Activated CD4-positive, CD25-positive, alpha-beta regulatory T cell treated with anti-CD3 and anti-CD28 coated beads, Interleukin-2, amount 50 U/mL, for 72 hours (primary cell): ENCODE data around the gene PLCB3.

Experiments used
- DNase-seq: peaks from one replicate; pipeline ENCODE4 v3.0.0; 2021

PLCB3 gene

DNA sequence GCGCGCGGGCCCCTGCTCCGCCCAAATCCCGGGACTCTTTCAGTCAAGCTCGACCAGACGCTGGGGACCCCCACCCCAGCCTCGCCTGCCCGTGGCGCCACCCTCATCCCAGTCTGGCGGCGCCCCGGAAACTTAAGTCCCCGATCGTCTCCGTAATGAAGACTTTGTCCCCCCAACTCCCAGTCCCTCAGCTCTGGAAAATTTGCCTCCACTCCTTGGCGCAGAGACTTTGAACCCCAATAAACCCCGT is 348 bp downstream of the PLCB3 start:
- no peak for DNase-seq

- DNase-seq = no peak
These were observed 908 bp downstream of the PLCB3 start for GRCh38 chr11:64252003-64252872.

- no peak for DNase-seq
These were observed 1.7 kb downstream of the PLCB3 start for GRCh38 chr11:64253043-64253442.

- no peak for DNase-seq
These were observed 2.2 kb downstream of the PLCB3 start for GRCh38 chr11:64253481-64253880.

GRCh38 chr11:64254326-64254725 is 3.0 kb downstream of the PLCB3 start:
- no peak for DNase-seq

DNA sequence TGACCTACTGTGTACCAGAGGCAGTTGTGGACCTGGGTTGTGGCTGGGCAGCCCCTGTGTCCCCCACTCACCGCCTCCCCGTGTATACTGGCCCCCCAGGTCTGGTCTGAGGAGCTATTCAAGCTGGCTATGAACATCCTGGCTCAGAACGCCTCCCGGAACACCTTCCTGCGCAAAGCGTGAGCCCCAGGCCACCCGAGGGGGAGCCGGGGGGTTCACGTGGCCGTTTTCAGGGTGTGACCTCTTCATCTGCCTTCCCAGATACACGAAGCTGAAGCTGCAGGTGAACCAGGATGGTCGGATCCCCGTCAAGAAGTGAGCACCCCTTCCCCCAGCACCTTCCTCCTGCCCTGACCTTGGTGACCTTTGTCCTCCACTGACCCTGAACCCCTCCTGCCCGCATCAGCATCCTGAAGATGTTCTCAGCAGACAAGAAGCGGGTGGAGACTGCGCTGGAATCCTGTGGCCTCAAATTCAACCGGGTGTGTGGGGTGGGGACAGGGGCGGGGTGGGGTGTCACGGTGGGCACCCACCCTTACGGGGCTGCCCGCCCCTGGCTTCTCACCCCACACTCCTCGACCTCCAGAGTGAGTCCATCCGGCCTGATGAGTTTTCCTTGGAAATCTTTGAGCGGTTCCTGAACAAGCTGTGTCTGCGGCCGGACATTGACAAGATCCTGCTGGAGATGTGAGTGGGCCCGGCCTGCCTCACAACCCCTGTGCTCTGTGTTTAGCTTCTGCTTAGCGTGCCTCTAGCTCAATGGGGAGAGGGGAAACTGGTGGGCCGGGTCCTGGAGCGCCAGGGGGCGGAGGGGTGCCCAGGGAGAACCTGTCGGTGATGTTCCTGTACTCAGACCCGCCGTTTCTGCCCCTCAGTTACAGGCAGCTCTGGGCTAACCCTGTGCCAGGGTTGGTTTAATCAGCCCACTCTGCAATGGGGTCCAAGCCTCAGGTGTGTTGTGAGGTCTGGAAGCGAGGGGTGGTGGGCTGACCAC is 4.1 kb downstream of the PLCB3 start:
- no peak for DNase-seq

DNA sequence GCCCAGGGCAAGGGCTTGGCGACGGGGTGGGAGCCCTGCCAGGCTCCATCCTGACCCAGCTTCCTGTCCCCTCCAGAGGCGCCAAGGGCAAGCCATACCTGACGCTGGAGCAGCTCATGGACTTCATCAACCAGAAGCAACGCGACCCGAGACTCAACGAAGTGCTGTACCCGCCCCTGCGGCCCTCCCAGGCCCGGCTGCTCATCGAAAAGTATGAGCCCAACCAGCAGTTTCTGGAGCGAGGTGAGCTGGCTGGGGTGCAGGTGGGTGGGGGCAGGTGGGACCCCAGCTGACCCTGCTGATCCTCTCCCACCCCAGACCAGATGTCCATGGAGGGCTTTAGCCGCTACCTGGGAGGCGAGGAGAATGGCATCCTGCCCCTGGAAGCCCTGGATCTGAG is 5.0 kb downstream of the PLCB3 start:
- no peak for DNase-seq

- DNase-seq = no peak
These were observed 7.0 kb downstream of the PLCB3 start for GRCh38 chr11:64258356-64258755.

DNA sequence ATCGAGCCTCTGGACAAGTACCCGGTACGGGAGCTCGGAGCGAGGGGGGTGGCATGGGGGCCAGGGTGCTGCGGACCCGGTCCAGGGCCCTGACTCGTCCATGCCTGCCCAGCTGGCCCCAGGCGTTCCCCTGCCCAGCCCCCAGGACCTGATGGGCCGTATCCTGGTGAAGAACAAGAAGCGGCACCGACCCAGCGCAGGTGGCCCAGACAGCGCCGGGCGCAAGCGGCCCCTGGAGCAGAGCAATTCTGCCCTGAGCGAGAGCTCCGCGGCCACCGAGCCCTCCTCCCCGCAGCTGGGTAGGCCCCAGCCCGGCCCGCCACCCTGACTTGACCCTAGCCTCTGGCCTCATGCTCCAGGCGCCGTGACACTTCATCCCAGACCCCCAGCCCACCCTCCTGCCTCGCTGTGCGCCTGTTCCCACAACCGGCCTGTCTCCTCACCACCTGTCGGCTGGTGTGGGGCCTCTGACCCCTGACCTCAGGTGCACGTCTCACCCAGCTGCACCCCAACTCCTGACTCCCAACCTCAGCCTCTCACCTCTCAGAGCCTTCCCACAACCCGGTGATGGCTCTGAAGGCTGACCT is 7.7 kb downstream of the PLCB3 start:
- no peak for DNase-seq

DNA sequence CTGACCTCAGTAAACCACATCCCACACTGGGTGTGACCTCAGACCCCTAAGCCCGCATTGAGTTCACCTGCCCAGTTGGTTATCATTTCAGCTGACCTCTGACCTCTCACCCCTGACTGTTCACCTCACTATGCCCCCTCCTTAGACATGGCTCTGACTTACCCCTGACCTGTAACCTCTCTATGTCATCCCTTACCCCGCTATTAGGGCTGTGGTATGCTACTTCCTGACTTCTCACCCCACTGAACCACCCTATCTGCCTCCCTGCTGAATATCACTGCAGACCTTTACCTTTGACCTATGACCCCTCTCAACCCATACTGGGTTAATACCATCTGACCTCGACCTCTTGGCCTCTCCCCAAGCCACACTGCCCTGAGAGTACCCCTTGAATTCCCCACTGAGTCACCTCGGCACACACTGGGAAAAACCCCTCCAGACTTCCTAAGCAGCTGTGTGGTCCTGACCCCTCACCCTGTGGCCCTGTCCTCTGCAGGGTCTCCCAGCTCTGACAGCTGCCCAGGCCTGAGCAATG is 8.3 kb downstream of the PLCB3 start:
- no peak for DNase-seq

- DNase-seq = no peak
These were observed 8.9 kb downstream of the PLCB3 start for GRCh38 chr11:64260147-64260708.

DNA sequence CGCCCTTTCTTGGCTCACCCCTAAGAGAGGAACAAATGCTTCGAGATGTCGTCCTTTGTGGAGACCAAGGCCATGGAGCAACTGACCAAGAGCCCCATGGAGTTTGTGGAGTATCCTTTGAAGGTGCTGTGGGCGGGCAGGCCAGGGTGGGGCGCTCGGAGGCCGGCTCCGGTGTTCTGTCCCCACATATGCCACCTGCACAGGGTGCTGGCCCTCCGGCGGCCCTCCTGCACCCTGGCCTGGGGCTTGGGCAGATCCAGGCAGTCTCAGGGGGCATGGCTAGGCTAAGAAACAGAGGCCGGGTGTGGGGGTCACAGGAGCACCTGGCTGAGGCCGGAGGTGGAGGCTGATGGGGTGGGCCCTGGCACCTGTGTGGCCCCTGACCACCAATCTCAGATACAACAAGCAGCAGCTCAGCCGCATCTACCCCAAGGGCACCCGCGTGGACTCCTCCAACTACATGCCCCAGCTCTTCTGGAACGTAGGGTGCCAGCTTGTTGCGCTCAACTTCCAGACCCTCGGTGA is 10.3 kb downstream of the PLCB3 start:
- DNase-seq = no peak

DNA sequence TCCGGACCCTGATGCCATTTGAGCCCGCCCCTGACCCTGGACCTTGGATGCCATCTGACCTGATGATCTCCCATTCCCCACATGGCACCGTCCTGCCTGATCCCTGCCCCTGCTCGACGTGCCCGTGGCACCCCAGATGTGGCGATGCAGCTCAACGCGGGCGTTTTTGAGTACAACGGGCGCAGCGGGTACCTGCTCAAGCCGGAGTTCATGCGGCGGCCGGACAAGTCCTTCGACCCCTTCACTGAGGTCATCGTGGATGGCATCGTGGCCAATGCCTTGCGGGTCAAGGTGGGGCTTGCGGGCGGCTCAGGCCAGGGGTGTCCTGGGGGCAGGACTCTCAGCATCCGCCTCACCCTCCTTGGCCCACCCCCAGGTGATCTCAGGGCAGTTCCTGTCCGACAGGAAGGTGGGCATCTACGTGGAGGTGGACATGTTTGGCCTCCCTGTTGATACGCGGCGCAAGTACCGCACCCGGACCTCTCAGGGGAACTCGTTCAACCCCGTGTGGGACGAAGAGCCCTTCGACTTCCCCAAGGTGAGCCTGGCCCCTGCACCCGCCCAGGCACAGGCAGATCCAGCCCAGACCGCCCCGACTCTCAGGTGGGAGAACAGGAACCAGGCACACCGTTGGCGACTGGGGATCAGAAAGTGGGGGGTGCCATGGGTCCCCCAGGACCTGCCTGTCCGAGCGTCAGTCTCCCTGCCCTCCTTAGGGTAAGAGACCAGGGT is 11.1 kb downstream of the PLCB3 start:
- DNase-seq = no peak

DNA sequence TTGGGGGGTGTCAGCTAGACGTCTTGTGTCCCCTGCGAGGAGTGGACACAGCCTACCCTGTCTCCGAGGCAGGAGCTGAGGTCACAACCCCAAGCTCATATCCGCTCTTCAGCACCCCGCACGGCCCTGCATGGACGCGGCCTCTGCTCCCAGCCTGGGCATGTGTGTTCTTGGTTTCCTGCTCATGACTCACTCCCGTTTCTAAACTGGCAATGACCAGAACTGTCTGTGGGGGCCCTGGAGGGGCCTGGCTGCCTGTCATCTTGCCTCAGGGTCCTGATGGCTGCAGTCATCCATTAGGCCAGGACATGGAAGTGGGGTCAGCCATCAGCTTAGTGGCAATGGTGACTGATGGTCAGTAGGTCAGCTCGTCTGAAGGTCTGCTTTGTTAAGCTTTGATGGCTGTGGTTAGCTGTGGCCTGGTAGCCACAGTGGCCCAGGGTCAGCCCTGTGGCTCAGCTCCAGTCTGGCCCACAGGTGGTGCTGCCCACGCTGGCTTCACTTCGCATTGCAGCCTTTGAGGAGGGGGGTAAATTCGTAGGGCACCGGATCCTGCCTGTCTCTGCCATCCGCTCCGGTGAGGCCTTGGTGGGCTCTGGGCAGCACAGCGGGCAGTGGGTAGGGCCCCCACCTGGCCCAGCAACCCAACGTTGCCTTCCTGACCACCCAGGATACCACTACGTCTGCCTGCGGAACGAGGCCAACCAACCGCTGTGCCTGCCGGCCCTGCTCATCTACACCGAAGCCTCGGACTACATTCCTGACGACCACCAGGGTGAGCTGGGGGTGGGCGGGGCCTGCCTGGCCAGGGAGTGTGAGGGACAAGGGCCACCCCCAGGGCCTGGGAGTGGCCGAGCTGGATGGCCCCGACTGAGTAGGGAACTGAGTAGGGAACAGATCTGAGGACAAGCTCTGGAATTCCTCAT is 12.0 kb downstream of the PLCB3 start:
- no peak for DNase-seq

GRCh38 chr11:64263947-64264317 is 12.6 kb downstream of the PLCB3 start:
- DNase-seq = no peak

DNA sequence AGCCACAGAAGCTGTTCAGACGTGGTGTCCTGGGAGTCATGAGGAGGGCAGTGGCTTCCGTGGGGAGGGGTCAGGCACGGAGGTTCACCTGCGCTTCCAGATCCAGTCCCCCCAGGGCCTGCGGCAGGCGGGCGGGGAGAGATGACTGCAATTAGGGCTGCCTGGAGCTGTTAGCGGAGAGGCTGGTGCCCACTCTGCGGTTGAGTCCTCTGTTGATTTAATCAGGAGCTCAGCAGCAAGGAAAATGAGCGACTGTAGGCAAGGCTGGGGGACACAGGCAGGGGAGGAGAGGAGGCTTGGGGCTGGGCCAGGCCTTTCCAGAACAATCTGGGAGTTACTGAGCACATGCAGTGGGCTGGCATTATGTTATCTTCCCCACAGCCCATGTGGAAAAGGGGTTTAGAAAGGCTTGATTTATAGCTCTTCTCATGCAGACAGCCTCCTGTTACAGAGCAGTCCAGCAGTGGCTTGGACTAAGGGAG is 13.1 kb downstream of the PLCB3 start:
- DNase-seq = no peak

DNA sequence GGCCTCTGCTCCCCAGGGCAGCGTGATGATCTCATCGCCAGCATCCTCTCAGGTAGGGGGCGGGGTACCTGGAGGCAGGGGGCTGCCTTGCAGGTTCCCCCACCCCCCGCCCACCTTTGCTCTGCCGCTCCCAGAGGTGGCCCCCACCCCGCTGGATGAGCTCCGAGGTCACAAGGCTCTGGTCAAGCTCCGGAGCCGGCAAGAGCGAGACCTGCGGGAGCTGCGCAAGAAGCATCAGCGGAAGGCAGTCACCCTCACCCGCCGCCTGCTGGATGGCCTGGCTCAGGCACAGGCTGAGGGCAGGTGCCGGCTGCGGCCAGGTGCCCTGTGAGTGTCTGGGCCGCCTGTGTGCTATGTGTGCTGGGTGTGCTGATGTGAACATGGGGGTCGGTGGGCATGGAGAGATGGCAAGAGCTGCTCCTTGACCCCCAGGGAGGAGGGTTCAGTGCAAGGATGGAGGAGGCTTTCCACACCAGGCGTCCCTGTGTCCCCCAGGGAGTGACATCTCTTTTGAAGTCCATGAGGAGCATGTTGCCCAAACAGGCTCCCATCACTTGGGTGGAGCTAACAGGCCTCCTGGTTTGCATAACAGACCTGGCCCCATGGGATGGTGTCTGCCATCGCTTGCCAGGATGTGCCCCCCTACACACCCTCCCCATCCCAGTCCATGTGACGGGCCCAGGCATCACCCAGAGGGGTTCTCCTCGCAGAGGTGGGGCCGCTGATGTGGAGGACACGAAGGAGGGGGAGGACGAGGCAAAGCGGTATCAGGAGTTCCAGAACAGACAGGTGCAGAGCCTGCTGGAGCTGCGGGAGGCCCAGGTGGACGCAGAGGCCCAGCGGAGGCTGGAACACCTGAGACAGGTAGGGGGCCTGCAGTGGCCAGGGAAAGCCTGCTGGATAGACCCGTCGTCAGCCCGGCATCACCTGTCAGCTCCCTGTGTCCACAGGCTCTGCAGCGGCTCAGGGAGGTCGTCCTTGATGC is 14.1 kb downstream of the PLCB3 start:
- no peak for DNase-seq

DNA sequence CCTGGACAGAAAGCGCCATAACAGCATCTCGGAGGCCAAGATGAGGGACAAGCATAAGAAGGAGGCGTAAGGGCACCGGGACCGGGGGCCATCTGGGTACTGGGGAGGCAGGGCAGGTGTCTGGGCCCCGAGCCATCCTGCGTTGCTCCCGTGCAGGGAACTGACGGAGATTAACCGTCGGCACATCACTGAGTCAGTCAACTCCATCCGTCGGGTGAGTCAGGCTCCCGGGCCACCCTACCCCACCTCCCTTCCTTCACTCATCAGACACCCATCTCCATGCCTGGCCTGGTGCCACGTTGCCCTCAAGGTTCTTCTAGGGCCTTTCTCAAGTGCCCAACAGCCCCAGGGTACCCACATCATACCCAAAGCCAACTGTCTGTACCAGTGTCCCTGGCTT is 15.0 kb downstream of the PLCB3 start:
- DNase-seq = no peak

DNA sequence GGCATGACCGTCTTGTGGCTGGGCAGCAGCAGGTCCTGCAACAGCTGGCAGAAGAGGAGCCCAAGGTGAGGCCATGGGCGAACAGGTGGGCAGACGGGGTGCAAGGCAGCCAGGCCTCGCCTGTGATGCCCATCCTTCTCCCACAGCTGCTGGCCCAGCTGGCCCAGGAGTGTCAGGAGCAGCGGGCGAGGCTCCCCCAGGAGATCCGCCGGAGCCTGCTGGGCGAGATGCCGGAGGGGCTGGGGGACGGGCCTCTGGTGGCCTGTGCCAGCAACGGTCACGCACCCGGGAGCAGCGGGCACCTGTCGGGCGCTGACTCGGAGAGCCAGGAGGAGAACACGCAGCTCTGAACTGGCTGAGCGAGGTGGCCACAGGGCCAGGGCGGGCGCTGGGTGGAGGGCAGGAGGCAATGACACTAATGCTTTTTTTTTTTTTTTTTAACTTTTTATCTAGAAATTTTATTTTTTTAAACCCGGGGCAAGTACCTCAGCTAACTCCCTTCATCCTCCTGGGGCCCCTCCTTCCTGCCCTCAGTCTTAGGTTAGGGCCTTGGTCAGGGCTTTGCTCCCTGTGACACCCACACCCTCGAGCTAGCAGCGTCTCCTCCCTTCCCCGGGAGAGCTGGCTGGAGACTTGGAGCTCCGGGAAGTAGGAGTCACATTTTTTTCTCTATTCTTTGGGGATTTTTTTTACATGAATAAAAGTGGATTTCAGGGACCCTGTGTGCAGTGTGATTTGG is 16.0 kb downstream of the PLCB3 start:
- no peak for DNase-seq
